GM23248 (cell line): ENCODE results near the gene ADM2. TPM values are rescaled to one million over a fixed set of nuclear protein-coding genes. Genes with fewer than 3 reads are reported as not detected.

Experiments
- DNase-seq: peaks from one replicate; pipeline ENCODE4 v3.0.0-alpha.2; 2015
- H2AFZ ChIP-seq: fragments of 200-600 bp; sonication (generic); 2 replicates; pipeline ENCODE4 v1.6.1; 2016; ENCODE audit warnings: antibody characterized with exemption
- H3F3A ChIP-seq: fragments of 200-600 bp; sonication (generic); 2 replicates; pipeline ENCODE4 v1.6.1; 2016; ENCODE audit warnings: mild to moderate bottlenecking, antibody characterized with exemption, mixed run types; ENCODE audit not compliant: insufficient read depth
- H3K27ac ChIP-seq: fragments of 200-600 bp; sonication (generic); 2 replicates; pipeline ENCODE4 v1.5.1; 2016; ENCODE audit warnings: mild to moderate bottlenecking
- H3K27me3 ChIP-seq: fragments of 200-600 bp; sonication (generic); replicated peaks from 2 replicates; pipeline ENCODE4 v1.6.1; 2016; ENCODE audit warnings: mild to moderate bottlenecking; ENCODE audit not compliant: insufficient read depth
- H3K36me3 ChIP-seq: fragments of 200-600 bp; sonication (generic); 2 replicates; pipeline ENCODE4 v1.6.1; 2016; ENCODE audit warnings: low read depth, mild to moderate bottlenecking
- H3K4me1 ChIP-seq: fragments of 200-600 bp; sonication (generic); 2 replicates; pipeline ENCODE4 v1.6.1; 2016; ENCODE audit warnings: mild to moderate bottlenecking; ENCODE audit not compliant: insufficient read depth
- H3K4me2 ChIP-seq: fragments of 200-600 bp; sonication (generic); one replicate; pipeline ENCODE4 v1.6.1; 2016; ENCODE audit warnings: mild to moderate bottlenecking; ENCODE audit not compliant: unreplicated experiment
- H3K4me3 ChIP-seq: fragments of 200-600 bp; sonication (generic); 2 replicates; pipeline ENCODE4 v1.5.1; 2016; ENCODE audit warnings: mild to moderate bottlenecking
- H3K79me2 ChIP-seq: fragments of 200-600 bp; sonication (generic); 2 replicates; pipeline ENCODE4 v1.6.1; 2016; ENCODE audit warnings: mild to moderate bottlenecking; ENCODE audit not compliant: insufficient read depth
- H3K9ac ChIP-seq: fragments of 200-600 bp; sonication (generic); 2 replicates; pipeline ENCODE4 v1.6.1; 2016; ENCODE audit warnings: mild to moderate bottlenecking
- H3K9me2 ChIP-seq: fragments of 200-600 bp; sonication (generic); 2 replicates; pipeline ENCODE4 v1.6.1; 2016; ENCODE audit warnings: mixed run types, mild to moderate bottlenecking, moderate library complexity; ENCODE audit not compliant: insufficient read depth
- H3K9me3 ChIP-seq: fragments of 200-600 bp; sonication (generic); one replicate; pipeline ENCODE4 v1.6.1; 2017; ENCODE audit warnings: low read depth
- H4K20me1 ChIP-seq: fragments of 200-600 bp; sonication (generic); 2 replicates; pipeline ENCODE4 v1.6.0; 2016; ENCODE audit not compliant: insufficient read depth
- EZH2 ChIP-seq: fragments of 200-600 bp; sonication (generic); IDR thresholded peaks from 2 replicates; pipeline ENCODE4 v1.6.1; 2018; ENCODE audit warnings: antibody characterized with exemption, mild to moderate bottlenecking; ENCODE audit not compliant: insufficient read depth, poor library complexity, severe bottlenecking
- EZH2phosphoT487 ChIP-seq: fragments of 200-600 bp; sonication (generic); IDR thresholded peaks from 2 replicates; pipeline ENCODE4 v1.6.1; 2018; ENCODE audit warnings: antibody characterized with exemption, moderate library complexity, mild to moderate bottlenecking, low read depth; ENCODE audit not compliant: insufficient read depth
- WGBS, 2 experiments: methylation state at CpG; one replicate each; pipeline ENCODE4 v1.1.6; 2015 to 2017; ENCODE audit warnings: low lambda C conversion rate in 2 of 2, low coverage in 1 of 2; ENCODE audit errors: missing lambda C conversion rate in 2 of 2; 5-methylcytosine and 5-hydroxymethylcytosine counted together
- in situ Hi-C: fragments of 300-500 bp; cut with MboI; formaldehyde crosslinking; loops from 2 replicates; pipeline ENCODE4 v1.15.0; 2020
- polyA plus RNA-seq: library from polyadenylated mRNA; unstranded; fragments of >200 nt; fragmentation: Nextera tagmentation; extraction: Ambion mirVana; gene quantifications from 2 replicates; pipeline ENCODE4 v1.2.1, GENCODE V29; 2016
- total RNA-seq: library from RNA; depleted of rRNA; stranded (reverse); fragments of >200 nt; shearing (Covaris generic); gene quantifications from 2 replicates; pipeline ENCODE4 v1.2.3, GENCODE V29; 2014

Gene ADM2
- total and polyA plus RNA-seq, 2 experiments from 2014 or later: 11.6 to 15.2 TPM

GRCh38 chr22:50475652-50476002 lies 5.7 kb upstream of the ADM2 start:
- Histone ChIP-seq H3K9ac (peak overlapping the region; percentile 75), H3K79me2 (peaks cover 40% of the 10 kb centered on the region), H3K4me1 (peaks cover 17% of the 10 kb centered on the region), H3K27ac (no peak overlapping the region), H3K36me3 (no peaks in the 10 kb centered on the region), H3K9me3 (no peaks in the 10 kb centered on the region), H4K20me1 (no peaks in the 10 kb centered on the region; the same call in 1 of the 2 replicates), H3K9me2 (no peaks in the 10 kb centered on the region), H3K4me2 (no peak overlapping the region), H3K27me3 (no peaks in the 10 kb centered on the region), H3K4me3 (peak overlapping the region; percentile 65; the same call in 1 of the 2 replicates), H3F3A (no peaks in the 10 kb centered on the region), H2AFZ (peak overlapping the region; percentile 75)
- TF ChIP-seq EZH2: no peak
- TF ChIP-seq EZH2phosphoT487: no peak
- DNase-seq: no peak
- in situ Hi-C loops: no loop called here
- WGBS, 2 experiments: 92 to 94% methylated on average over 6 of the region's 6 CpGs

GRCh38 chr22:50476868-50477267 lies 4.5 kb upstream of the ADM2 start:
- H3K9ac ChIP-seq: no peak overlapping the region
- H3K4me3 ChIP-seq: no peak overlapping the region
- H3K27me3 ChIP-seq: no peaks in the 10 kb centered on the region
- H3K4me1 ChIP-seq: peaks cover 16% of the 10 kb centered on the region
- peaks cover 28% of the 10 kb centered on the region for H3K79me2 ChIP-seq
- H3K9me3 ChIP-seq: no peaks in the 10 kb centered on the region
- H3F3A ChIP-seq: no peaks in the 10 kb centered on the region
- H3K27ac ChIP-seq: no peak overlapping the region
- DNase-seq: no peak
- TF ChIP-seq EZH2: no peak
- TF ChIP-seq EZH2phosphoT487: no peak
- no peak overlapping the region for H2AFZ ChIP-seq
- no peaks in the 10 kb centered on the region for H3K36me3 ChIP-seq
- 80 to 91% methylated on average over 7 of the region's 7 CpGs for WGBS, 2 experiments
- H3K4me2 ChIP-seq: no peak overlapping the region
- H4K20me1 ChIP-seq: no peaks in the 10 kb centered on the region; the same call in 1 of the 2 replicates
- H3K9me2 ChIP-seq: no peaks in the 10 kb centered on the region
- in situ Hi-C loops: no loop called here

GRCh38 chr22:50477923-50478322 lies 3.4 kb upstream of the ADM2 start:
- H2AFZ ChIP-seq: no peak overlapping the region
- DNase-seq: no peak
- no peak overlapping the region for H3K27ac ChIP-seq
- 77 to 79% methylated on average over 9 to 12 of the region's 12 CpGs for WGBS, 2 experiments
- no peaks in the 10 kb centered on the region for H3K9me3 ChIP-seq
- no peak overlapping the region for H3K9ac ChIP-seq
- no peak overlapping the region for H3K4me2 ChIP-seq
- peaks cover 10% of the 10 kb centered on the region; the same call in 1 of the 2 replicates for H3K4me1 ChIP-seq
- H3F3A ChIP-seq: no peaks in the 10 kb centered on the region
- TF ChIP-seq EZH2 (no peak), EZH2phosphoT487 (no peak)
- in situ Hi-C loops: no loop called here
- no peaks in the 10 kb centered on the region for H3K27me3 ChIP-seq
- no peaks in the 10 kb centered on the region for H3K36me3 ChIP-seq
- H4K20me1 ChIP-seq: no peaks in the 10 kb centered on the region
- peaks cover 22% of the 10 kb centered on the region for H3K79me2 ChIP-seq
- no peaks in the 10 kb centered on the region for H3K9me2 ChIP-seq
- no peak overlapping the region for H3K4me3 ChIP-seq

GRCh38 chr22:50479721-50480120 lies 1.6 kb upstream of the ADM2 start:
- Histone ChIP-seq H3K27me3 (no peaks in the 10 kb centered on the region), H2AFZ (no peak overlapping the region), H3K9me3 (no peaks in the 10 kb centered on the region), H3K79me2 (peaks cover 4% of the 10 kb centered on the region; the same call in 1 of the 2 replicates), H4K20me1 (no peaks in the 10 kb centered on the region), H3K36me3 (no peaks in the 10 kb centered on the region), H3K4me1 (0 out of 2 replicates have a peak, but pooled peaks cover 3% of the 10 kb centered on the region), H3K9me2 (no peaks in the 10 kb centered on the region), H3K9ac (no peak overlapping the region), H3F3A (no peaks in the 10 kb centered on the region), H3K27ac (no peak overlapping the region), H3K4me2 (no peak overlapping the region), H3K4me3 (no peak overlapping the region)
- no peak for TF ChIP-seq EZH2
- TF ChIP-seq EZH2phosphoT487: no peak
- in situ Hi-C loops: no loop called here
- DNase-seq: no peak
- WGBS, 2 experiments: 66 to 70% methylated on average over 11 of the region's 11 CpGs

DNA sequence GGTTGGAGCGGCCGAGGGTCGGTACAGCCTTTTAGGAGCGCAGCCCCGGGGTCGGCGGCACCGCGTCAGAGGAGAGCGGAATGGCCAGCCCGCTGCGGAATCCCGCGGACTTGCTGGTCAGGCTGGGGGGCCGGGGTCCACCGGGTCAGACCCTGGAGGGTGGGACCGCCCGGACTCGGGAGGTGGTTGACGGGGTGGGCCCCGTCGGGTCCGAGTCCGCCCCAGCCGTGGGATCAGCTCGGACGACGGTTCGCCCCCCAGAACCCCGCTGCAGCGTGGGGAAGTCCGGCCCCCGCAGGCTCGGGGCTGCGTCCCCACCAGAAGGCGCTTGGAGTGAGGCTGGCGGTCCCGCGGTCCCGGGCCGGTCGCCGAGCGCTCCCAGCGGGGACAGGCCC lies 301 bp upstream of the ADM2 start:
- 2 to 7% methylated on average over 15 to 38 of the region's 45 CpGs for WGBS, 2 experiments
- Histone ChIP-seq H3K9me3 (no peaks in the 10 kb centered on the region), H3F3A (no peaks in the 10 kb centered on the region), H3K4me3 (peak overlapping the region; percentile 84), H3K9me2 (no peaks in the 10 kb centered on the region), H3K27ac (no peak overlapping the region), H3K4me1 (0 out of 2 replicates have a peak, but pooled peaks cover 3% of the 10 kb centered on the region), H3K4me2 (no peak overlapping the region), H3K27me3 (no peaks in the 10 kb centered on the region), H4K20me1 (no peaks in the 10 kb centered on the region), H3K36me3 (no peaks in the 10 kb centered on the region), H3K9ac (peak overlapping the region; percentile 83; the same call in 1 of the 2 replicates), H2AFZ (peak overlapping the region; percentile 72; the same call in 1 of the 2 replicates), H3K79me2 (peaks cover 4% of the 10 kb centered on the region; the same call in 1 of the 2 replicates)
- no peak for DNase-seq
- TF ChIP-seq EZH2phosphoT487 (no peak), EZH2 (no peak)
- in situ Hi-C loops: no loop called here
